ENCODE data around the gene EDC3. TPM values are rescaled to one million over a fixed set of nuclear protein-coding genes. Genes with fewer than 3 reads are reported as not detected.
A peak's percentile ranks its signal among the peaks of the same experiment; 100 is the strongest.

EDC3 gene
- total and polyA plus RNA-seq, 2 experiments from 2014 or later: 13.8 to 26.5 TPM

GRCh38 chr15:74603026-74603788, 92.6 kb downstream of the EDC3 start:
- no peak overlapping the region for H3K27ac Mint-ChIP-seq
- DNase-seq (ENCODE audit: low spot score) (no peak), ATAC-seq (no peak)
- peaks cover 5% of the 10 kb centered on the region; the same call in 2 of the 3 replicates for H3K36me3 Mint-ChIP-seq (ENCODE audit: low read depth)
- Histone ChIP-seq H3K4me1 (ENCODE audit: insufficient read depth) (peaks cover 7% of the 10 kb centered on the region), H3K4me2 (no peak overlapping the region), H3K9me2 (ENCODE audit: insufficient read depth) (no peaks in the 10 kb centered on the region), H3K79me2 (replicated peaks; ENCODE audit: insufficient read depth) (no peaks in the 10 kb centered on the region), H3K36me3 (ENCODE audit: insufficient read depth) (no peaks in the 10 kb centered on the region), H3F3A (replicated peaks; ENCODE audit: low read depth) (0 out of 2 replicates have a peak, but pooled peaks cover 4% of the 10 kb centered on the region), H4K20me1 (replicated peaks; ENCODE audit: insufficient read depth) (no peaks in the 10 kb centered on the region; the same call in 1 of the 2 replicates), H3K27me3 (ENCODE audit: insufficient read depth) (peaks cover under 1% of the 10 kb centered on the region; the same call in 1 of the 2 replicates), H2AFZ (no peak overlapping the region), H3K4me3 (no peak overlapping the region), H3K27ac (ENCODE audit: low read depth) (no peak overlapping the region)
- no peaks in the 10 kb centered on the region; the same call in 2 of the 3 replicates for H3K9me3 Mint-ChIP-seq
- TF ChIP-seq CREB1 (CRISPR knock-in tag; IDR thresholded peaks at IDR 0.05; ENCODE audit: low read depth) (no peak), ETS1 (IDR thresholded peaks at IDR 0.05) (no peak), NANOG (IDR thresholded peaks at IDR 0.05; ENCODE audit: borderline replicate concordance) (no peak), JUNB (IDR thresholded peaks at IDR 0.05; ENCODE audit: unreplicated experiment) (no peak), CTCF (conservative IDR thresholded peaks at IDR 0.05; ENCODE audit: low read depth in 2 of 2) (no peak)
- peaks cover 13% of the 10 kb centered on the region for H3K27me3 Mint-ChIP-seq (ENCODE audit: insufficient read depth, low read depth, poor library complexity)
- no peak overlapping the region for H3K4me3 Mint-ChIP-seq
- H3K4me1 Mint-ChIP-seq: peaks cover 10% of the 10 kb centered on the region

GRCh38 chr15:74599156-74599555, 96.7 kb downstream of the EDC3 start:
- Histone ChIP-seq H4K20me1 (replicated peaks; ENCODE audit: insufficient read depth) (no peaks in the 10 kb centered on the region), H3K79me2 (replicated peaks; ENCODE audit: insufficient read depth) (no peaks in the 10 kb centered on the region), H2AFZ (no peak overlapping the region), H3K27ac (ENCODE audit: low read depth) (no peak overlapping the region), H3K4me1 (ENCODE audit: insufficient read depth) (peaks cover 11% of the 10 kb centered on the region), H3K36me3 (ENCODE audit: insufficient read depth) (no peaks in the 10 kb centered on the region), H3K4me3 (peak overlapping the region; percentile 49; the same call in 1 of the 2 replicates), H3F3A (replicated peaks; ENCODE audit: low read depth) (peaks cover 12% of the 10 kb centered on the region; the same call in 1 of the 2 replicates), H3K9me2 (ENCODE audit: insufficient read depth) (no peaks in the 10 kb centered on the region), H3K27me3 (ENCODE audit: insufficient read depth) (no peaks in the 10 kb centered on the region), H3K4me2 (peak overlapping the region; percentile 70)
- DNase-seq (ENCODE audit: low spot score): no peak
- H3K4me1 Mint-ChIP-seq: peaks cover 15% of the 10 kb centered on the region
- TF ChIP-seq NANOG (IDR thresholded peaks at IDR 0.05; ENCODE audit: borderline replicate concordance) (no peak), EZH2phosphoT487 (IDR thresholded peaks at IDR 0.05; ENCODE audit: unreplicated experiment) (no peak), CTCF (conservative IDR thresholded peaks at IDR 0.05; ENCODE audit: low read depth in 2 of 2) (no peak), ZNF114 (CRISPR knock-in tag; IDR thresholded peaks at IDR 0.05) (no peak), ETS1 (IDR thresholded peaks at IDR 0.05) (no peak), ZNF331 (CRISPR knock-in tag; IDR thresholded peaks at IDR 0.05; ENCODE audit: low read depth) (no peak), JUNB (IDR thresholded peaks at IDR 0.05; ENCODE audit: unreplicated experiment) (no peak), STAT1 (IDR thresholded peaks at IDR 0.05; ENCODE audit: unreplicated experiment) (no peak)
- H3K4me3 Mint-ChIP-seq: peak overlapping the region; percentile 83
- H3K27me3 Mint-ChIP-seq (ENCODE audit: insufficient read depth, low read depth, poor library complexity): peaks cover 8% of the 10 kb centered on the region
- peaks cover 30% of the 10 kb centered on the region for H3K36me3 Mint-ChIP-seq (ENCODE audit: low read depth)
- H3K9me3 Mint-ChIP-seq: no peaks in the 10 kb centered on the region; the same call in 2 of the 3 replicates
- ATAC-seq: no peak
- no peak overlapping the region for H3K27ac Mint-ChIP-seq

Measured in GM23338 (cell line).